ENCODE results near the gene CPXM1. TPM values are rescaled to one million over a fixed set of nuclear protein-coding genes. Genes with fewer than 3 reads are reported as not detected.

The CPXM1 gene
- total RNA-seq, 1 donor from 2014 or later = 9.8 TPM

- ChIA-PET POLR2A (no interaction called here), CTCF (no interaction called here)
- H3K4me3 Mint-ChIP-seq = no peak overlapping the region
- H3K36me3 Mint-ChIP-seq (ENCODE audit: low read depth) = no peaks in the 10 kb centered on the region
- no peak for TF ChIP-seq CTCF (IDR thresholded peaks at IDR 0.05)
- DNase-seq (no peak), ATAC-seq (ENCODE audit: low read depth) (no peak)
- intact Hi-C loops (cut with micrococcal nuclease) = no loop called here
- H3K4me1 Mint-ChIP-seq = peaks cover 2% of the 10 kb centered on the region
- no peak overlapping the region for H3K27ac Mint-ChIP-seq
- H3K27me3 Mint-ChIP-seq = peaks cover 54% of the 10 kb centered on the region
- H3K9me3 Mint-ChIP-seq = peaks cover 2% of the 10 kb centered on the region
Observed at GRCh38 chr20:2817341-2817726, 16.9 kb upstream of the CPXM1 start.

- peaks cover 8% of the 10 kb centered on the region for H3K9me3 Mint-ChIP-seq
- no peak for DNase-seq
- no peak overlapping the region for H3K4me3 Mint-ChIP-seq
- ChIA-PET POLR2A (no interaction called here), CTCF (no interaction called here)
- H3K36me3 Mint-ChIP-seq (ENCODE audit: low read depth) = no peaks in the 10 kb centered on the region
- no peak for TF ChIP-seq CTCF (IDR thresholded peaks at IDR 0.05)
- peaks cover 59% of the 10 kb centered on the region for H3K27me3 Mint-ChIP-seq
- ATAC-seq (ENCODE audit: low read depth) = no peak
- intact Hi-C loops (cut with micrococcal nuclease) = no loop called here
- peaks cover 1% of the 10 kb centered on the region for H3K4me1 Mint-ChIP-seq
- no peak overlapping the region for H3K27ac Mint-ChIP-seq
Observed at GRCh38 chr20:2816583-2817340, 16.3 kb upstream of the CPXM1 start.

GRCh38 chr20:2816030-2816582 lies 15.7 kb upstream of the CPXM1 start, which contains the start of gene TMEM239:
Gene TMEM239 (plus strand): TSS chr20:2816364. CDS start chr20:2816555, 191 bp downstream.
- Mint-ChIP-seq H3K36me3 (ENCODE audit: low read depth) (no peaks in the 10 kb centered on the region), H3K27ac (no peak within 1 kb of the TSS), H3K4me1 (no peaks in the 10 kb centered on the region), H3K9me3 (peaks cover 8% of the 10 kb centered on the region), H3K27me3 (peaks cover 60% of the 10 kb centered on the region), H3K4me3 (no peak within 1 kb of the TSS)
- ChIA-PET CTCF (no interaction called here), POLR2A (no interaction called here)
- ATAC-seq (ENCODE audit: low read depth) (no peak), DNase-seq (no peak)
- no peak for TF ChIP-seq CTCF (IDR thresholded peaks at IDR 0.05)
- intact Hi-C loops (cut with micrococcal nuclease) = no loop called here

GRCh38 chr20:2815242-2815900 lies 14.9 kb upstream of the CPXM1 start:
- ATAC-seq (ENCODE audit: low read depth) (no peak), DNase-seq (no peak)
- CTCF ChIA-PET = no interaction called here
- H3K36me3 Mint-ChIP-seq (ENCODE audit: low read depth) = no peaks in the 10 kb centered on the region
- POLR2A ChIA-PET = no interaction called here
- peaks cover 60% of the 10 kb centered on the region for H3K27me3 Mint-ChIP-seq
- H3K9me3 Mint-ChIP-seq = peaks cover 8% of the 10 kb centered on the region
- TF ChIP-seq CTCF (IDR thresholded peaks at IDR 0.05) = no peak
- H3K4me3 Mint-ChIP-seq = no peak overlapping the region
- no peak overlapping the region for H3K27ac Mint-ChIP-seq
- H3K4me1 Mint-ChIP-seq = no peaks in the 10 kb centered on the region
- intact Hi-C loops (cut with micrococcal nuclease) = no loop called here

- H3K9me3 Mint-ChIP-seq = peaks cover 8% of the 10 kb centered on the region
- DNase-seq (no peak), ATAC-seq (ENCODE audit: low read depth) (no peak)
- no peak within 1 kb of the TSS for H3K27ac Mint-ChIP-seq
- no peak within 1 kb of the TSS for H3K4me3 Mint-ChIP-seq
- intact Hi-C loops (cut with micrococcal nuclease) = no loop called here
- H3K36me3 Mint-ChIP-seq (ENCODE audit: low read depth) = no peaks in the 10 kb centered on the region
- H3K27me3 Mint-ChIP-seq = peaks cover 54% of the 10 kb centered on the region
- H3K4me1 Mint-ChIP-seq = no peaks in the 10 kb centered on the region
- ChIA-PET POLR2A (no interaction called here), CTCF (no interaction called here)
- no peak for TF ChIP-seq CTCF (IDR thresholded peaks at IDR 0.05)
Observed at GRCh38 chr20:2814587-2815051, 14.2 kb upstream of the CPXM1 start, which contains the start of gene C20orf141. Gene C20orf141 (plus strand): TSS chr20:2814987. CDS start chr20:2815185, 198 bp downstream.
